Esophagus muscularis mucosa (tissue), 4 donors: ENCODE measurements around the gene PTBP1. TPM values are rescaled to one million over a fixed set of nuclear protein-coding genes. Genes with fewer than 3 reads are reported as not detected.
A peak's percentile ranks its signal among the peaks of the same experiment; 100 is the strongest.

Experiments
- DNase-seq: peaks from one replicate; pipeline ENCODE4 v3.0.0-alpha.2; 2017; ENCODE audit errors: extremely low spot score
- H3K27ac ChIP-seq, 4 donors: fragments of 200-600 bp; sonication (generic); replicated peaks in 1 of 4; 1 replicate in 3 of 4; 2 replicates in 1 of 4; pipeline ENCODE4 v1.5.1; 2016 to 2019; ENCODE audit warnings: mild to moderate bottlenecking in 1 of 4
- H3K27me3 ChIP-seq, 4 donors: fragments of 200-600 bp; sonication (generic); one replicate each; pipeline versions ENCODE4 v1.5.1 to v1.6.0; 2016 to 2019
- H3K36me3 ChIP-seq, 4 donors: fragments of 200-600 bp; sonication (generic); one replicate each; pipeline ENCODE4 v1.5.1; 2016 to 2019
- H3K4me1 ChIP-seq, 4 donors: fragments of 200-600 bp; sonication (generic); one replicate each; pipeline ENCODE4 v1.5.1; 2016 to 2019
- H3K4me3 ChIP-seq, 4 donors: fragments of 200-600 bp; sonication (generic); 1 replicate in 2 of 4; 2 replicates in 2 of 4; pipeline ENCODE4 v1.5.1; 2016 to 2019; ENCODE audit warnings: mild to moderate bottlenecking in 4 of 4, moderate library complexity in 1 of 4
- H3K9me3 ChIP-seq, 4 donors: fragments of 200-600 bp; sonication (generic); 1 replicate in 3 of 4; 2 replicates in 1 of 4; pipeline ENCODE4 v1.5.1; 2016 to 2019
- EP300 ChIP-seq: sonication (generic); formaldehyde crosslinking; IDR thresholded peaks from one replicate; pipeline ENCODE4 v1.6.1; 2017; ENCODE audit warnings: antibody characterized with exemption
- POLR2A ChIP-seq: fragments of 450-650 bp; IDR thresholded peaks from one replicate; pipeline ENCODE4 v1.6.1; 2017; ENCODE audit warnings: antibody characterized with exemption, moderate library complexity, mild to moderate bottlenecking, low read depth
- POLR2AphosphoS5 ChIP-seq, 2 donors: sonication (generic); formaldehyde crosslinking; IDR thresholded peaks; one replicate each; pipeline ENCODE4 v1.6.1; 2017; ENCODE audit warnings: antibody characterized with exemption in 2 of 2
- WGBS: methylation state at CpG from one replicate; pipeline ENCODE4 v1.1.5; 2018; 5-methylcytosine and 5-hydroxymethylcytosine counted together
- intact Hi-C: fragments of 100-400 bp; cut with DNase I; formaldehyde crosslinking; loops from one replicate; pipeline ENCODE4 v1.15.1; 2023
- total RNA-seq, 4 donors: library from RNA; depleted of rRNA; stranded (reverse); fragments of >200 nt; gene quantifications; one replicate each; pipeline versions ENCODE4 v1.1.0 to v1.2.1, GENCODE V29; 2016
- TF ChIP-seq, protein P1 (sequence below), 3 experiments: fragments of 200-600 bp in 2 of 3; fragments of 450-650 bp in 1 of 3; sonication (generic) in 2 of 3; IDR thresholded peaks; one replicate each; pipeline ENCODE4 v1.5.1; 2017 to 2019; ENCODE audit warnings: antibody characterized with exemption in 3 of 3, mild to moderate bottlenecking in 2 of 3, moderate library complexity in 1 of 3

The PTBP1 gene
- total RNA-seq, 4 donors from 2014 or later, result 76.8 to 110 (median 95.3) TPM

DNA sequence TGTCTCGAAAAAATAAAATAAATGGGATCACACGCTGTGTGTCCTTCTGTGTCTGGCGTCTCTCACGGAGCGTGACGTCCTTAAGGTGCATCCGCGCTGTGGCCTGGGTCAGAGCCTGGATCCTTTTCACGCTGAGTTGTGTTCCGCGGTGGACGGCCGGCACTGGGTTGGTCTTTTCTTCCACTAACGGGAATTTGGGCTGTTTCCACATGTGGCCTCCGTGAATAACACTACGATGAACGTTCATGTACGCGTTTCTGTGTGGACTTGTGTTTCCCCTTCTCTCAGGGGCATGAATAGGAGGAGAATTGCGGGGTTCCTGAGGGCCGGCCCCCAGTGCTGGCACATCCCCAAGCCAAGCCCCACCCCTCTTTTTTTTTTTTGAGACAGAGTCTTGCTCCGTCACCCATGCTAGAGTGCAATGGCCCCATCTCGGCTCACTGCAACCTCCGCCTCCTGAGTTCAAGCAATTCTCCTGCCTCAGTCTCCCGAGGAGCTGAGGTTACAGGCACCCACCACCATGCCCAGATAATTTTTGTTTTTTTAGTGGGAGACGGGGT lies 6.2 kb upstream of the PTBP1 start:
- Histone ChIP-seq H3K4me1 (peaks cover 24 to 61% (median 39%) of the 10 kb centered on the region in 4 donors), H3K36me3 (no peaks in the 10 kb centered on the region), H3K27me3 (no peaks in the 10 kb centered on the region), H3K4me3 (no peak overlapping the region), H3K9me3 (no peaks in the 10 kb centered on the region), H3K27ac (peak overlapping the region in 2 of 4 donors; percentile 43 to 50)
- no peak for DNase-seq
- 85% methylated on average over 26 of the region's 26 CpGs for WGBS
- intact Hi-C loops, result no loop called here
- TF ChIP-seq POLR2AphosphoS5 (IDR thresholded peaks at IDR 0.05) (no peak), EP300 (no peak), POLR2A (no peak)
- TF ChIP-seq, protein P1, sequence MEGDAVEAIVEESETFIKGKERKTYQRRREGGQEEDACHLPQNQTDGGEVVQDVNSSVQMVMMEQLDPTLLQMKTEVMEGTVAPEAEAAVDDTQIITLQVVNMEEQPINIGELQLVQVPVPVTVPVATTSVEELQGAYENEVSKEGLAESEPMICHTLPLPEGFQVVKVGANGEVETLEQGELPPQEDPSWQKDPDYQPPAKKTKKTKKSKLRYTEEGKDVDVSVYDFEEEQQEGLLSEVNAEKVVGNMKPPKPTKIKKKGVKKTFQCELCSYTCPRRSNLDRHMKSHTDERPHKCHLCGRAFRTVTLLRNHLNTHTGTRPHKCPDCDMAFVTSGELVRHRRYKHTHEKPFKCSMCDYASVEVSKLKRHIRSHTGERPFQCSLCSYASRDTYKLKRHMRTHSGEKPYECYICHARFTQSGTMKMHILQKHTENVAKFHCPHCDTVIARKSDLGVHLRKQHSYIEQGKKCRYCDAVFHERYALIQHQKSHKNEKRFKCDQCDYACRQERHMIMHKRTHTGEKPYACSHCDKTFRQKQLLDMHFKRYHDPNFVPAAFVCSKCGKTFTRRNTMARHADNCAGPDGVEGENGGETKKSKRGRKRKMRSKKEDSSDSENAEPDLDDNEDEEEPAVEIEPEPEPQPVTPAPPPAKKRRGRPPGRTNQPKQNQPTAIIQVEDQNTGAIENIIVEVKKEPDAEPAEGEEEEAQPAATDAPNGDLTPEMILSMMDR (IDR thresholded peaks at IDR 0.05), result no peak

DNA sequence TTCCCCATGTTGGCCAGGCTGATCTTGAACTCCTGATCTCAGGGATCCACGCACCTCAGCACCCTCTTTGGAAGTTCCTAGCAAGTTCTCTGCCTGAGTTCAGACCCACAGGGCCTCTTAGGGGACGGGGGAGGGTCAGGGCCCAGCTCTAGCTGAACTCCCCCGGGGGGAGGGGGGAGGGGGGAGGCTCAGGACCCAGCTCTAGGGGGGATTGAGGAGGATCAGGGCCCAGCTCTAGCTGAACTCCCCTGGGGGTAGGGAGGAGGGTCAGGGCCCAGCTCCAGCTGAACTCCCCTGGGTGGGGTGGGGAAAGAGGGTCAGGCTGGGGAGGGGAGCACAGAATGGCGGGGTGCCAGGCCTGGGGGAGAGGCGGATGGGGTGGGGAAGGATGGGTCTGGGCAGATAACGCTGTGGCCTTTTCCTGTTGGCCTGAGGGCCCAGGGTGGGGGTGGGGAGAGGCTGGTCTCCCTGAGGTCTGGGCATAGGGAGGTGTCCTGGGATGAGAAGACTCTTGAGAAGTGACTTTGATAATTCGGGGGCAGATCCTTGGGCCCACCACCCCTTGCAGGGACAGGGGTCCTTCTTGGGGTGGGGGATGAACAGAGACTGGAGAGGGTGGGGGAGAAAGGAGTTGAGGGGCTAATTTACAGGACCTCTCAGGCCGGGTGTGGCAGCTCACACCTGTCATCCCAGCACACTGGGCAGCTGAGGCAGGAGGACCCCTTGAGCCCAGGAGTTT lies 5.5 kb upstream of the PTBP1 start:
- Histone ChIP-seq H3K9me3 (no peaks in the 10 kb centered on the region), H3K4me1 (peaks cover 30 to 65% (median 44%) of the 10 kb centered on the region in 4 donors), H3K27ac (peak overlapping the region in 3 of 4 donors; percentile 6 to 50 (median 43)), H3K27me3 (no peaks in the 10 kb centered on the region), H3K36me3 (no peaks in the 10 kb centered on the region), H3K4me3 (no peak overlapping the region)
- 62% methylated on average over 6 of the region's 8 CpGs for WGBS
- intact Hi-C loops, result no loop called here
- DNase-seq, result no peak
- no peak for TF ChIP-seq EP300
- TF ChIP-seq, protein P1 (IDR thresholded peaks at IDR 0.05), result no peak
- TF ChIP-seq POLR2A, result no peak
- no peak for TF ChIP-seq POLR2AphosphoS5 (IDR thresholded peaks at IDR 0.05)

DNA sequence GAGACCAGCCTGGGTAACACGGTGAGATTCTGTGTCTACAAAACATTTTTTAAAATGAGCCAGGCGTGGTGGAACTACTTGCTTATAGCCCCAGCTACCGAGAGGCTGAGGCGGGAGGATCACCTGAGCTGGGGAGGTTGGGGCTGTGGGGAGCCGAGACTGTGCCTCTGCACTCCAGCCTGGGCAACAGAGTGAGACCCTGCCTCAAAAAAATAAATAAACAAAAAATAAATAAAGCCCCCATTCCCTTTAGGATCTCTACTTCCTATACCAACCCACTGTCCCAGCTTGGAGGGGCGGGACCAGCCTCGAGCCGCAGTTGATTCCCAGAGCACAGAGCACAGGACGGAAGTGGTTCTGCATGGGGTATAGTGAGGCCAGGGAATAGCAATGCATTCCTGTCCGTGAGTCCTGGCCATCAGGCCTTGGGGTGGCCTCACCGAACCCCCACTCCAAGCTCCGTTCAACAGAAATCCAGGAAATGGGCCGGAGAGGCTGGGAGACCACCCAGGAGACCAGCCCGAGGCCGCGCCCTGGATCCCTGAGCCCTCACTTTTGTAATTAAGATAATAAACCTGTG lies 4.9 kb upstream of the PTBP1 start:
- no peaks in the 10 kb centered on the region for H3K9me3 ChIP-seq
- no peaks in the 10 kb centered on the region for H3K36me3 ChIP-seq
- H3K4me3 ChIP-seq, result no peak overlapping the region
- WGBS, result 74% methylated on average over 12 of the region's 16 CpGs
- intact Hi-C loops, result no loop called here
- peaks cover 30 to 65% (median 44%) of the 10 kb centered on the region in 4 donors for H3K4me1 ChIP-seq
- H3K27me3 ChIP-seq, result no peaks in the 10 kb centered on the region
- H3K27ac ChIP-seq, result peak overlapping the region in 3 of 4 donors; percentile 6 to 50 (median 43)
- no peak for DNase-seq
- no peak for TF ChIP-seq EP300
- TF ChIP-seq, protein P1 (IDR thresholded peaks at IDR 0.05), result no peak
- no peak for TF ChIP-seq POLR2A
- TF ChIP-seq POLR2AphosphoS5 (IDR thresholded peaks at IDR 0.05), result no peak

DNA sequence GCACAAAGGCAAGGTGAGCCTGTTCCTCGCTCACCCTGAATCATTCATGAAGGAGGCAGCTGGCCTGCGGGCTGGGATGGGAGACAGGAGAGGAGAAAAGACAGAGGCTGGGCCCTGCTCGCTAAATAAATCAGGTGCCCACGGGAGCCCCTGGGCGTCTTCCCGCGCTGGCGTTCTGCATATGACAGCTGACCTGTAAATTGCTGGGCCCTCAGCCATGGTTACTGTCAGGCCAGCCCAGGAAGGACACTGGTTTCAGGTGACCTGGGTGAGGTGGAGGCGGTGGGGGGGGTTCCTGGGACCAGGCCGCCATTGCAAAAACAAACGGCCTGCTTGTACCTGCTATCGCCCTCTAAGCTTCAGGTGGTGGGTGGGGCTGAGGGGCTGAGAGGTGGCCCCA lies 3.4 kb upstream of the PTBP1 start:
- H3K27ac ChIP-seq, result no peak overlapping the region
- no peaks in the 10 kb centered on the region for H3K27me3 ChIP-seq
- intact Hi-C loops, result no loop called here
- H3K4me1 ChIP-seq, result peaks cover 31 to 60% (median 43%) of the 10 kb centered on the region in 4 donors
- H3K36me3 ChIP-seq, result peaks cover 0 to 6% (median 0%) of the 10 kb centered on the region in 4 donors
- 96% methylated on average over 12 of the region's 12 CpGs for WGBS
- H3K9me3 ChIP-seq, result no peaks in the 10 kb centered on the region
- H3K4me3 ChIP-seq, result no peak overlapping the region
- DNase-seq, result no peak
- TF ChIP-seq POLR2AphosphoS5 (IDR thresholded peaks at IDR 0.05) (no peak), POLR2A (no peak), EP300 (no peak)
- TF ChIP-seq, protein P1 (IDR thresholded peaks at IDR 0.05), result no peak
